B cell (primary cell): ENCODE results near the gene DHRS11. TPM values are rescaled to one million over a fixed set of nuclear protein-coding genes. Genes with fewer than 3 reads are reported as not detected.

Source experiments
- ATAC-seq: fragments of 200-7000 bp; cut with Tn5 transposase; one replicate; pipeline ENCODE4 v1.10.0; 2021; ENCODE audit warnings: low read depth, mild to moderate bottlenecking, moderate number of reproducible peaks, moderate library complexity
- CTCF ChIA-PET: fragments of 350-600 bp; sonication (Branson Sonifier 250); formaldehyde crosslinking; loops from one replicate; lab custom pipeline; 2021; ENCODE audit warnings: antibody characterized with exemption, inconsistent platforms; lab: Charles Lee
- POLR2A ChIA-PET: fragments of 350-600 bp; sonication (Branson Sonifier 250); formaldehyde crosslinking; loops from one replicate; lab custom pipeline; 2021; ENCODE audit warnings: antibody characterized with exemption; lab: Charles Lee
- DNase-seq: peaks from one replicate; pipeline ENCODE4 v3.0.0; 2013
- H2AFZ ChIP-seq: 2 replicates; pipeline ENCODE4 v1.6.1; 2012; ENCODE audit warnings: mild to moderate bottlenecking, low read depth, low read length; ENCODE audit not compliant: insufficient read depth, poor library complexity, severe bottlenecking
- H3K27ac ChIP-seq, 2 donors: 1 replicate in 1 of 2; 2 replicates in 1 of 2; pipeline ENCODE4 v1.5.1; 2012 to 2013; ENCODE audit warnings: low read length in 2 of 2, mild to moderate bottlenecking in 2 of 2, moderate library complexity in 1 of 2
- H3K27me3 ChIP-seq, 4 experiments: fragments of 200-600 bp in 1 of 4; sonication (generic) in 1 of 4; replicated peaks in 1 of 4; 1 replicate in 2 of 4; 2 replicates in 2 of 4; pipeline versions ENCODE4 v1.6.1 to v1.7.0; 2013 to 2016; ENCODE audit warnings: low read length in 3 of 4, mild to moderate bottlenecking in 2 of 4, mixed read lengths in 1 of 4, moderate library complexity in 1 of 4; ENCODE audit not compliant: insufficient read depth in 4 of 4, control insufficient read depth in 3 of 4; ENCODE audit errors: control extremely low read depth in 1 of 4
- H3K36me3 ChIP-seq, 2 experiments: replicated peaks in 1 of 2; 1 replicate in 1 of 2; 2 replicates in 1 of 2; pipeline versions ENCODE4 v1.6.1 to v1.7.1; 2013; ENCODE audit warnings: low read length in 1 of 2; ENCODE audit not compliant: insufficient read depth in 2 of 2, control insufficient read depth in 1 of 2; ENCODE audit errors: control extremely low read depth in 1 of 2, extremely low read depth in 1 of 2
- H3K4me1 ChIP-seq, 2 donors: fragments of 200-600 bp in 1 of 2; sonication (generic) in 1 of 2; 1 replicate in 1 of 2; 2 replicates in 1 of 2; pipeline versions ENCODE4 v1.5.1 to v1.6.1; 2013 to 2017; ENCODE audit warnings: low read length in 2 of 2; ENCODE audit not compliant: control insufficient read depth in 2 of 2, insufficient read depth in 2 of 2
- H3K4me2 ChIP-seq: replicated peaks from 2 replicates; pipeline ENCODE3; 2012; ENCODE audit warnings: mild to moderate bottlenecking, low read depth, low read length; ENCODE audit not compliant: poor library complexity, severe bottlenecking
- H3K4me3 ChIP-seq, 5 experiments: fragments of 200-600 bp in 1 of 5; sonication (generic) in 1 of 5; 1 replicate in 3 of 5; 2 replicates in 2 of 5; pipeline versions ENCODE4 v1.5.1 to v1.7.0; 2011 to 2016; ENCODE audit warnings: low read length in 4 of 5, mild to moderate bottlenecking in 4 of 5, low read depth in 2 of 5, control low read depth in 1 of 5, moderate library complexity in 1 of 5; ENCODE audit not compliant: insufficient read depth in 1 of 5; ENCODE audit errors: control extremely low read depth in 1 of 5, extremely low read depth in 1 of 5
- H3K79me2 ChIP-seq: fragments of 200-600 bp; sonication (generic); one replicate; pipeline ENCODE4 v1.6.0; 2016; ENCODE audit warnings: low read length; ENCODE audit not compliant: control insufficient read depth, insufficient read depth
- H3K9ac ChIP-seq: fragments of 200-600 bp; sonication (generic); 2 replicates; pipeline ENCODE4 v1.6.1; 2017; ENCODE audit warnings: mild to moderate bottlenecking, low read length, moderate library complexity
- H3K9me3 ChIP-seq, 3 donors: one replicate each; pipeline versions ENCODE4 v1.6.1 to v1.7.1; 2013; ENCODE audit warnings: low read length in 2 of 3; ENCODE audit not compliant: control insufficient read depth in 2 of 3, insufficient read depth in 1 of 3; ENCODE audit errors: control extremely low read depth in 1 of 3
- H4K20me1 ChIP-seq: 2 replicates; pipeline ENCODE4 v1.6.0; 2012; ENCODE audit warnings: mild to moderate bottlenecking, low read length; ENCODE audit not compliant: insufficient read depth, control insufficient read depth, poor library complexity, severe bottlenecking
- H3K27ac Mint-ChIP-seq: one replicate; pipeline ENCODE4 v1.8.0; 2021; ENCODE audit warnings: mixed read lengths
- H3K27me3 Mint-ChIP-seq: one replicate; pipeline ENCODE4 v1.8.0; 2021; ENCODE audit warnings: mixed read lengths
- H3K4me1 Mint-ChIP-seq: one replicate; pipeline ENCODE4 v1.8.0; 2021; ENCODE audit warnings: mixed read lengths
- H3K4me3 Mint-ChIP-seq: one replicate; pipeline ENCODE4 v1.8.0; 2021; ENCODE audit warnings: mixed read lengths
- H3K9me3 Mint-ChIP-seq: one replicate; pipeline ENCODE4 v1.8.0; 2022; ENCODE audit warnings: mixed read lengths; ENCODE audit not compliant: insufficient read depth
- CTCF ChIP-seq: fragments of 200-600 bp; IDR thresholded peaks from one replicate; pipeline ENCODE4 v1.8.0; 2022; ENCODE audit warnings: antibody characterized with exemption, mild to moderate bottlenecking
- EZH2 ChIP-seq: IDR thresholded peaks from 2 replicates; pipeline ENCODE4 v1.6.1; 2012; ENCODE audit warnings: borderline replicate concordance, low read depth, mild to moderate bottlenecking, moderate library complexity, low read length; ENCODE audit not compliant: insufficient read depth, poor library complexity, severe bottlenecking
- WGBS: methylation state at CpG from one replicate; pipeline ENCODE4 v1.1.5; 2013; ENCODE audit warnings: missing lambda C conversion rate; ENCODE audit not compliant: insufficient coverage; 5-methylcytosine and 5-hydroxymethylcytosine counted together
- intact Hi-C: fragments of 100-400 bp; cut with micrococcal nuclease; formaldehyde crosslinking; loops from one replicate; pipeline ENCODE4 v1.10.0; 2022
- polyA plus RNA-seq: library from polyadenylated mRNA; depleted of rRNA; stranded (reverse); fragments of >200 nt; gene quantifications from 2 replicates; pipeline ENCODE4 v1.2.3, GENCODE V29; 2012
- total RNA-seq, 2 donors: library from RNA; stranded (reverse); fragments of 120-200 nt in 1 of 2; gene quantifications; 1 replicate in 1 of 2; 2 replicates in 1 of 2; pipeline versions ENCODE4 v1.2.3 to v1.2.4, GENCODE V29; 2013 to 2022

Gene DHRS11
- total and polyA plus RNA-seq, 2 donors (not counting 1 experiment from before 2014, with no cell fraction given): 4.3 to 8.2 TPM

GRCh38 chr17:36545077-36545464 lies 46.6 kb upstream of the DHRS11 start:
- no peaks in the 10 kb centered on the region for H3K27me3 Mint-ChIP-seq
- H3K9me3 ChIP-seq: no peaks in the 10 kb centered on the region
- no peaks in the 10 kb centered on the region for H3K9me3 Mint-ChIP-seq
- H3K4me1 ChIP-seq: peaks cover 36 to 45% of the 10 kb centered on the region in 2 donors
- WGBS: under 1% methylated on average over 20 of the region's 38 CpGs
- peak overlapping the region; percentile 100 for H3K9ac ChIP-seq
- ATAC-seq: no peak
- H3K27ac ChIP-seq: peak overlapping the region; percentile 96 to 100
- intact Hi-C loops: loop anchor here (1.0 to 10.0 kb wide), 7 partner anchors 46 to 1200 kb away; partner anchors contain the start of genes AATF, DHRS11, MRM1 and ZNHIT3
- H3K4me3 ChIP-seq: peak overlapping the region; percentile 36 to 94 (median 91)
- H3K36me3 ChIP-seq: peaks cover 0 to 6% of the 10 kb centered on the region in 2 experiments
- peak overlapping the region; percentile 89 for H2AFZ ChIP-seq
- no peak for TF ChIP-seq EZH2
- no peak for TF ChIP-seq CTCF
- CTCF ChIA-PET: interaction anchor here (0.9 to 5.0 kb wide), 5 partner anchors 8 to 56 kb away, joined by 3 to 34 read pairs (median 5); partner anchors contain the start of genes MRM1, MYO19 and PIGW
- POLR2A ChIA-PET: interaction anchor here (0.6 to 3.5 kb wide), 8 partner anchors 10 to 59 kb away, joined by 3 to 57 read pairs (median 4); partner anchors contain the start of genes MRM1, MYO19, PIGW and ZNHIT3
- DNase-seq: no peak
- H3K4me1 Mint-ChIP-seq: peaks cover 41% of the 10 kb centered on the region
- peak overlapping the region; percentile 98 for H3K27ac Mint-ChIP-seq
- H3K4me3 Mint-ChIP-seq: peak overlapping the region; percentile 96
- no peaks in the 10 kb centered on the region for H3K27me3 ChIP-seq
- peaks cover 78% of the 10 kb centered on the region for H3K79me2 ChIP-seq
- H4K20me1 ChIP-seq: peaks cover 47% of the 10 kb centered on the region
- H3K4me2 ChIP-seq: peak overlapping the region; percentile 93
